Erythroblast (primary cell): ENCODE results near the gene CNEP1R1.

Source experiments
- GATA1 ChIP-seq: IDR thresholded peaks from 2 replicates; pipeline ENCODE4 v1.6.1; 2011; ENCODE audit warnings: low read depth, mild to moderate bottlenecking, control low read depth, low read length, moderate library complexity
- POLR2A ChIP-seq: IDR thresholded peaks from 2 replicates; pipeline ENCODE4 v1.6.1; 2011; ENCODE audit warnings: mild to moderate bottlenecking, low read length

DNA sequence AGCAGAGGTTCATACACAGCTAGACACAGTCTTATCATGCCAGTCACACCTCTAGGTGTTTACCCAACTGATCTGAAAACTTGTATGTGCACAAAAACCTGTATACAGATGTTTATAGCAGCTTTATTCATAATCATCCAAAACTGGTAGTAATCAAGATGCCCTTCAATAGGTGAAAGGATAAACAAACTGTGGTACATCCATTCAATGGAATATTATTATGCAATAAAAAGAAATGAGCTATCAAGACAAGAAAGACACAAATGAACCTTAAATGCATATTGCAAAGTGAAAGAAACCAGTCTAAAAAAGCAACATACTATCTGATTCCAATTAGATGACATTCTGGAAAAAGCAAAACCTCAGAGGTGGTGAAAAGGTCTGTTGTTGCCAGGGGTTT is 47.6 kb upstream of the CNEP1R1 start:
- no peak for TF ChIP-seq POLR2A
- no peak for TF ChIP-seq GATA1
